GM12878 (cell line): ENCODE measurements around the gene GRIN2A. TPM values are rescaled to one million over a fixed set of nuclear protein-coding genes. Genes with fewer than 3 reads are reported as not detected.

Source experiments
- ATAC-seq: fragments of 200-7000 bp; cut with Tn5 transposase; 3 replicates; pipeline ENCODE4 v1.9.1; 2020; ENCODE audit warnings: mild to moderate bottlenecking, moderate library complexity
- BruUV-seq: library from RNA; stranded (reverse); fragments of 400-500 nt; replicated peaks from 2 replicates; lab custom pipeline; 2021; lab: Mats Ljungman, UMichigan
- CTCF ChIA-PET: fragments of 300-600 bp; sonication (Branson Sonifier 250); formaldehyde crosslinking; extraction: SDS; loops from one replicate; lab custom pipeline; 2021; ENCODE audit warnings: inconsistent platforms; lab: Yijun Ruan, JAX
- POLR2A ChIA-PET: fragments of 350-600 bp; formaldehyde crosslinking; extraction: SDS; loops from one replicate; lab custom pipeline; 2021; ENCODE audit warnings: inconsistent platforms; lab: Charles Lee
- RAD21 ChIA-PET: fragments of 300-600 bp; sonication (Branson Sonifier 250); formaldehyde crosslinking; loops from one replicate; lab custom pipeline; 2023; ENCODE audit warnings: antibody characterized with exemption; ENCODE audit not compliant: unreplicated experiment; lab: Charles Lee
- SMC1A ChIA-PET: fragments of 300-600 bp; sonication (Branson Sonifier 250); formaldehyde crosslinking; loops from one replicate; lab custom pipeline; 2023; ENCODE audit not compliant: unreplicated experiment, uncharacterized antibody; lab: Charles Lee
- DNase-seq: peaks from one replicate; pipeline ENCODE4 v3.0.0-alpha.2; 2011; ENCODE audit warnings: low read depth, low spot score
- FAIRE-seq: peaks from 3 replicates; lab custom pipeline; 2011; peaks lifted over from hg19 to GRCh38; lab: Jason Lieb, UNC
- H2AFZ ChIP-seq: 2 replicates; pipeline ENCODE4 v1.6.0; 2011; ENCODE audit warnings: low read depth, low read length, control low read depth; ENCODE audit not compliant: control insufficient read depth
- H3K27ac ChIP-seq: 2 replicates; pipeline ENCODE4 v1.5.1; 2011; ENCODE audit warnings: control low read depth; ENCODE audit not compliant: control insufficient read depth, insufficient read depth
- H3K27me3 ChIP-seq, 2 experiments: replicated peaks in 1 of 2; 2 replicates each; pipeline versions ENCODE4 v1.6.0 to v1.6.1; 2011; ENCODE audit warnings: low read length in 1 of 2; ENCODE audit not compliant: control insufficient read depth in 2 of 2, insufficient read depth in 2 of 2
- H3K36me3 ChIP-seq, 2 experiments: 2 replicates each; pipeline ENCODE4 v1.5.1; 2011; ENCODE audit warnings: low read length in 1 of 2; ENCODE audit not compliant: control insufficient read depth in 2 of 2, insufficient read depth in 2 of 2
- H3K4me1 ChIP-seq: 2 replicates; pipeline ENCODE4 v1.6.1; 2011; ENCODE audit warnings: mild to moderate bottlenecking, low read length, moderate library complexity, mixed read lengths; ENCODE audit not compliant: control insufficient read depth, insufficient read depth
- H3K4me2 ChIP-seq: 2 replicates; pipeline ENCODE4 v1.6.0; 2011; ENCODE audit warnings: control low read depth; ENCODE audit not compliant: control insufficient read depth, insufficient read depth
- H3K4me3 ChIP-seq: fragments of 200-600 bp; sonication (generic); 2 replicates; pipeline ENCODE4 v1.5.1; 2016
- H3K79me2 ChIP-seq: 2 replicates; pipeline ENCODE4 v1.6.0; 2011; ENCODE audit warnings: low read length; ENCODE audit not compliant: control insufficient read depth, insufficient read depth
- H3K9ac ChIP-seq: 2 replicates; pipeline ENCODE4 v1.8.0; 2011; ENCODE audit warnings: low read length, control low read depth, mixed read lengths; ENCODE audit not compliant: control insufficient read depth, insufficient read depth
- H3K9me3 ChIP-seq: replicated peaks from 3 replicates; pipeline ENCODE4 v1.5.1; 2011; ENCODE audit warnings: mild to moderate bottlenecking, low read length; ENCODE audit not compliant: control insufficient read depth, insufficient read depth
- H4K20me1 ChIP-seq: 2 replicates; pipeline ENCODE4 v1.6.0; 2011; ENCODE audit not compliant: control insufficient read depth, insufficient read depth
- BRCA1 ChIP-seq: IDR thresholded peaks from 2 replicates; pipeline ENCODE4 v1.6.1; 2011; ENCODE audit warnings: low read depth, low read length, improper control_type of control experiment
- ELK1 ChIP-seq: IDR thresholded peaks from 2 replicates; pipeline ENCODE4 v1.6.1; 2012; ENCODE audit warnings: low read depth, low read length, improper control_type of control experiment
- IRF4 ChIP-seq: IDR thresholded peaks from 2 replicates; pipeline ENCODE4 v1.6.1; 2011; ENCODE audit warnings: low read depth, low read length
- JUNB ChIP-seq: IDR thresholded peaks from 2 replicates; pipeline ENCODE4 v1.6.1; 2016; ENCODE audit warnings: antibody characterized with exemption, mild to moderate bottlenecking
- NR2C1 ChIP-seq: fragments of 450-650 bp; IDR thresholded peaks from 2 replicates; pipeline ENCODE4 v1.6.1; 2017; ENCODE audit warnings: antibody characterized with exemption, mild to moderate bottlenecking, moderate library complexity
- PAX5 ChIP-seq: IDR thresholded peaks from 2 replicates; pipeline ENCODE4 v1.6.1; 2011; ENCODE audit warnings: low read depth, low read length, borderline replicate concordance
- POLR2AphosphoS2 ChIP-seq: IDR thresholded peaks from 2 replicates; pipeline ENCODE4 v1.6.1; 2011; ENCODE audit warnings: low read depth, mild to moderate bottlenecking, low read length, improper control_type of control experiment, moderate library complexity
- RELA ChIP-seq: fragments of 450-650 bp; IDR thresholded peaks from 2 replicates; pipeline ENCODE4 v1.8.0; 2014; ENCODE audit warnings: borderline replicate concordance; ENCODE audit not compliant: partially characterized antibody
- RUNX3 ChIP-seq: IDR thresholded peaks from 2 replicates; pipeline ENCODE4 v1.6.1; 2012; ENCODE audit warnings: low read length, inconsistent platforms
- ZNF592 ChIP-seq: fragments of 450-650 bp; IDR thresholded peaks from 2 replicates; pipeline ENCODE4 v1.6.1; 2017; ENCODE audit warnings: mild to moderate bottlenecking, moderate library complexity
- WGBS: methylation state at CpG from one replicate; pipeline ENCODE4 v1.1.6; 2016; ENCODE audit warnings: low lambda C conversion rate; ENCODE audit not compliant: insufficient replicate concordance, insufficient coverage; ENCODE audit errors: missing lambda C conversion rate; 5-methylcytosine and 5-hydroxymethylcytosine counted together
- in situ Hi-C: fragments of 300-500 bp; cut with MboI; formaldehyde crosslinking; loops from 9 replicates; pipeline ENCODE4 v1.14.3; 2018; ENCODE audit warnings: mixed read lengths
- intact Hi-C: fragments of 100-400 bp; cut with micrococcal nuclease; formaldehyde crosslinking; loops from one replicate; pipeline ENCODE4 v1.14.2; 2022; ENCODE audit not compliant: unreplicated experiment
- polyA plus RNA-seq, 11 experiments: library from polyadenylated mRNA; depleted of rRNA in 4 of 11; unstranded in 6 of 11; stranded (reverse) in 5 of 11; fragments of >200 nt; fragmentation: Nextera tagmentation in 4 of 11; fragmentation: Illumina TruSeq in 1 of 11; extraction: Ambion mirVana in 4 of 11; extraction: Trizol in 1 of 11; gene quantifications; 1 replicate in 1 of 11; 2 replicates in 10 of 11; pipeline versions ENCODE4 v1.2.1 to v1.2.3, GENCODE V29; 2011 to 2016; ENCODE audit warnings: inconsistent platforms in 2 of 11, missing spikeins in 2 of 11, low read depth in 1 of 11
- total RNA-seq, 4 experiments: library from RNA; depleted of rRNA in 3 of 4; stranded (reverse); fragments of >200 nt in 3 of 4; fragmentation: Illumina TruSeq in 1 of 4; extraction: Trizol in 1 of 4; gene quantifications; 2 replicates each; pipeline versions ENCODE4 v1.2.1 to v1.2.3, GENCODE V29; 2013 to 2021

The GRIN2A gene
- total and polyA plus RNA-seq, 10 of the 15 experiments (the other 5 are each of a cell fraction or from before 2014, with no cell fraction given): 2.4 to 13.3 (median 7.3) TPM

GRCh38 chr16:9791556-9791955 lies 390.7 kb downstream of the GRIN2A start (continued):
- TF ChIP-seq ZNF592: no peak
- no peak for TF ChIP-seq IRF4
- no peak for TF ChIP-seq PAX5
- TF ChIP-seq POLR2AphosphoS2: no peak
- TF ChIP-seq BRCA1: no peak
- TF ChIP-seq ELK1: no peak
- no peak for TF ChIP-seq NR2C1

DNA sequence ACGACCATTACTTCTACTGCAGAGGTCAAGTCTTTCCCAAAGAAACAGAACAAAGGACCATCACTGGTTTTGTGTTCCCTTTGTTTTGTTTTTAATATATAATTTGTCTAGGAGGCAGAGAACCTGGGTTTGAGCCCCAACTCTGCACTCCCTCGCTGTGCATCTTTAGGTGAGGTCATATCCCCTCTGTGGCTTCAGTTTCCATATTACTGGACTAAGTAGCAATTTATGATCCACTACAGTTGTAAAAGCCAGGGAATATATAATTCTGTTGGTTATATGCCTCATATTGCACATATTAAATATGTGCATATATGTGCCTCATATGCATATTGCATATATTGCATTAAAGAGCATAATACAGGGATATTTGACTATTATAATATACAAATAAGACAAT lies 392.0 kb downstream of the GRIN2A start:
- no peak overlapping the region for H2AFZ ChIP-seq
- ATAC-seq: peak; percentile 79
- H3K4me2 ChIP-seq: no peak overlapping the region
- no peaks in the 10 kb centered on the region for H4K20me1 ChIP-seq
- no peaks in the 10 kb centered on the region for H3K4me1 ChIP-seq
- FAIRE-seq: no peak
- POLR2A ChIA-PET: no interaction called here
- no peaks in the 10 kb centered on the region; a peak in 1 of 4 replicates for H3K36me3 ChIP-seq
- H3K9ac ChIP-seq: no peak overlapping the region
- no peaks in the 10 kb centered on the region for H3K79me2 ChIP-seq
- WGBS: 3% methylated on average over 2 of the region's 2 CpGs
- SMC1A ChIA-PET: interaction anchor here (1.0 kb wide), 1 partner anchor 16 kb away, joined by 4 read pairs; no protein-coding TSS in a partner anchor
- BruUV-seq: no TSS peak
- intact Hi-C loops (no loop called here), in situ Hi-C loops (no loop called here)
- TF ChIP-seq RUNX3 (peak; percentile 41; the same call in 1 of the 2 replicates), RELA (no peak), JUNB (peak; percentile 87)
- RAD21 ChIA-PET: no interaction called here
- no peaks in the 10 kb centered on the region for H3K27me3 ChIP-seq
- H3K9me3 ChIP-seq: no peaks in the 10 kb centered on the region; the same call in 2 of the 3 replicates
- H3K4me3 ChIP-seq: no peak overlapping the region
- DNase-seq: no peak
- CTCF ChIA-PET: interaction anchor here (0.9 kb wide), 1 partner anchor 15 kb away, joined by 3 read pairs; no protein-coding TSS in a partner anchor
- H3K27ac ChIP-seq: no peak overlapping the region
